GM23338 (cell line): ENCODE results near the gene SEC14L3. TPM values are rescaled to one million over a fixed set of nuclear protein-coding genes. Genes with fewer than 3 reads are reported as not detected.

Experiments
- ATAC-seq: fragments of 200-7000 bp; cut with Tn5 transposase; 3 replicates; pipeline ENCODE4 v1.9.1; 2020
- DNase-seq: peaks from one replicate; pipeline ENCODE4 v3.0.0-alpha.2; 2015; ENCODE audit warnings: low spot score
- H2AFZ ChIP-seq: fragments of 200-600 bp; sonication (generic); 2 replicates; pipeline ENCODE4 v1.8.0; 2016; ENCODE audit warnings: antibody characterized with exemption, mild to moderate bottlenecking, moderate library complexity
- H3F3A ChIP-seq: fragments of 200-600 bp; sonication (generic); replicated peaks from 2 replicates; pipeline ENCODE4 v1.8.0; 2017; ENCODE audit warnings: antibody characterized with exemption, mixed run types, low read depth
- H3K27ac ChIP-seq: fragments of 200-600 bp; sonication (generic); 2 replicates; pipeline ENCODE4 v1.6.1; 2016; ENCODE audit warnings: low read depth
- H3K27me3 ChIP-seq: fragments of 200-600 bp; sonication (generic); 2 replicates; pipeline ENCODE4 v1.8.0; 2016; ENCODE audit warnings: mild to moderate bottlenecking, mixed run types, moderate library complexity; ENCODE audit not compliant: insufficient read depth
- H3K36me3 ChIP-seq: fragments of 200-600 bp; sonication (generic); 2 replicates; pipeline ENCODE4 v1.8.0; 2016; ENCODE audit warnings: mild to moderate bottlenecking; ENCODE audit not compliant: insufficient read depth
- H3K4me1 ChIP-seq: fragments of 200-600 bp; sonication (generic); 2 replicates; pipeline ENCODE4 v1.8.0; 2016; ENCODE audit warnings: mild to moderate bottlenecking, moderate library complexity; ENCODE audit not compliant: insufficient read depth
- H3K4me2 ChIP-seq: fragments of 200-600 bp; sonication (generic); 2 replicates; pipeline ENCODE4 v1.7.1; 2017; ENCODE audit warnings: mixed run types
- H3K4me3 ChIP-seq: fragments of 200-600 bp; sonication (generic); 2 replicates; pipeline ENCODE4 v1.6.1; 2016; ENCODE audit warnings: mixed run types
- H3K79me2 ChIP-seq: fragments of 200-600 bp; sonication (generic); replicated peaks from 2 replicates; pipeline ENCODE4 v1.8.0; 2017; ENCODE audit warnings: mild to moderate bottlenecking; ENCODE audit not compliant: insufficient read depth
- H3K9me2 ChIP-seq: fragments of 200-600 bp; sonication (generic); 2 replicates; pipeline ENCODE4 v1.8.0; 2017; ENCODE audit not compliant: insufficient read depth
- H4K20me1 ChIP-seq: fragments of 200-600 bp; sonication (generic); replicated peaks from 2 replicates; pipeline ENCODE4 v1.8.0; 2017; ENCODE audit warnings: mild to moderate bottlenecking; ENCODE audit not compliant: insufficient read depth
- H3K27ac Mint-ChIP-seq: 2 replicates; pipeline ENCODE4 v1.8.0; 2020; ENCODE audit warnings: inconsistent platforms, mild to moderate bottlenecking, moderate library complexity, mixed read lengths
- H3K27me3 Mint-ChIP-seq: 3 replicates; pipeline ENCODE4 v1.8.0; 2022; ENCODE audit warnings: low read depth, mild to moderate bottlenecking, moderate library complexity, mixed read lengths, inconsistent platforms; ENCODE audit not compliant: insufficient read depth, poor library complexity
- H3K36me3 Mint-ChIP-seq: 3 replicates; pipeline ENCODE4 v1.8.0; 2021; ENCODE audit warnings: low read depth, mild to moderate bottlenecking, inconsistent platforms, moderate library complexity, mixed read lengths
- H3K4me1 Mint-ChIP-seq: 3 replicates; pipeline ENCODE4 v1.8.0; 2020; ENCODE audit warnings: mild to moderate bottlenecking, inconsistent platforms, mixed read lengths
- H3K4me3 Mint-ChIP-seq: 3 replicates; pipeline ENCODE4 v1.8.0; 2021; ENCODE audit warnings: moderate library complexity, mild to moderate bottlenecking, inconsistent platforms, mixed read lengths
- H3K9me3 Mint-ChIP-seq: 3 replicates; pipeline ENCODE4 v1.8.0; 2020; ENCODE audit warnings: moderate library complexity, mild to moderate bottlenecking, inconsistent platforms, mixed read lengths
- CREB1 ChIP-seq: fragments of 250-450 bp; sonication (Bioruptor Pico); IDR thresholded peaks from 2 replicates; pipeline ENCODE4 v1.5.0; 2020; ENCODE audit warnings: low read depth, mild to moderate bottlenecking, moderate library complexity
- CTCF ChIP-seq, 2 experiments: fragments of 200-600 bp in 1 of 2; sonication (generic) in 1 of 2; conservative IDR thresholded peaks; 2 replicates each; pipeline versions ENCODE4 v1.5.1 to v1.6.1; 2016 to 2017; ENCODE audit warnings: antibody characterized with exemption in 2 of 2, low read depth in 2 of 2, mild to moderate bottlenecking in 2 of 2, moderate library complexity in 1 of 2
- EZH2 ChIP-seq: fragments of 200-600 bp; sonication (generic); IDR thresholded peaks from one replicate; pipeline ENCODE4 v1.8.0; 2017; ENCODE audit warnings: antibody characterized with exemption, mild to moderate bottlenecking, low read depth; ENCODE audit not compliant: unreplicated experiment
- EZH2phosphoT487 ChIP-seq: fragments of 200-600 bp; sonication (generic); IDR thresholded peaks from one replicate; pipeline ENCODE4 v1.8.1; 2018; ENCODE audit warnings: antibody characterized with exemption; ENCODE audit not compliant: unreplicated experiment
- JUNB ChIP-seq: IDR thresholded peaks from one replicate; pipeline ENCODE4 v1.6.1; 2016; ENCODE audit warnings: antibody characterized with exemption; ENCODE audit not compliant: unreplicated experiment
- NANOG ChIP-seq: IDR thresholded peaks from 2 replicates; pipeline ENCODE4 v1.6.1; 2016; ENCODE audit warnings: antibody characterized with exemption, borderline replicate concordance
- POLR2AphosphoS5 ChIP-seq: IDR thresholded peaks from 2 replicates; pipeline ENCODE4 v1.6.1; 2016; ENCODE audit warnings: antibody characterized with exemption, low read depth
- ZNF114 ChIP-seq: fragments of 250-450 bp; sonication (Bioruptor Pico); IDR thresholded peaks from 2 replicates; pipeline ENCODE4 v1.5.0; 2020; ENCODE audit warnings: mild to moderate bottlenecking, moderate library complexity
- ZNF331 ChIP-seq: fragments of 250-450 bp; sonication (Bioruptor Pico); IDR thresholded peaks from 2 replicates; pipeline ENCODE4 v1.5.0; 2020; ENCODE audit warnings: low read depth, mild to moderate bottlenecking, moderate library complexity
- polyA plus RNA-seq: library from polyadenylated mRNA; unstranded; fragments of >200 nt; fragmentation: Nextera tagmentation; extraction: Ambion mirVana; gene quantifications from 2 replicates; pipeline ENCODE4 v1.2.1, GENCODE V29; 2016
- total RNA-seq: library from RNA; depleted of rRNA; stranded (reverse); fragments of >200 nt; shearing (Covaris generic); gene quantifications from 2 replicates; pipeline ENCODE4 v1.2.3, GENCODE V29; 2014
- TF ChIP-seq, protein P1 (sequence below): IDR thresholded peaks from 2 replicates; pipeline ENCODE4 v1.6.1; 2016; ENCODE audit warnings: antibody characterized with exemption
- TF ChIP-seq, protein P2 (sequence below): IDR thresholded peaks from one replicate; pipeline ENCODE4 v1.6.1; 2018; ENCODE audit warnings: antibody characterized with exemption; ENCODE audit not compliant: unreplicated experiment

SEC14L3 gene
- total and polyA plus RNA-seq, 2 experiments from 2014 or later, result not detected

DNA sequence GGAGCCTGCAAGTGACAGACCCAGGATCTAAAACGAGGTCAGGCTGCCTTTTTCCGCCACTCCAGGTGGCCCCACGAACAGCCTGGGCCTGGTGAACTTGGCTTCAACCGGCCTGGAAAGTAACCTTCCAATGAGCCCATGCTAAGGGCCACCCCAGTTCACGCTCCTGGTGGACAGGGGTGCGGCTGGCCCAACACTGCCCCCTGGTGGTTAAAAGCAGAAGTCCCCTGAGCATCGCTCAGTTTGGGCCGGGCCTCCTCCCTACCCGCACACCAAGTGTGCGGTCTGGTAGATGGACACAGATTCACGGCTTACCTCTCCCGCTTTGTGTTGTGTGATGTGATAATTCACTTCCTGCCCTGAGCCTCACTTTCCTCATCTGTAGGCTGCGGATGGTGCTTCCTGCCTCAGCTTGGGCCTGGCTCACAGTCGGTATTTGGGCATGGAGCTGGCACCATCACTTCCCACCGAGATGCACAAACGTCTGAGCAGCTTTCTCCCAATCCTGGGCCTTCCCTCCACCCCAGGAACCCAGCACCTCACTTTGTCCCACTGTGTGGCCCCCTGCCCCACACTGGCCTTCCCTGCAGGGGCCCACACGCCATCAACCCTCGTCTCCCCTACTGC is 13.7 kb upstream of the SEC14L3 start:
- no peaks in the 10 kb centered on the region for H4K20me1 ChIP-seq
- H3K4me1 ChIP-seq, result no peaks in the 10 kb centered on the region
- ATAC-seq (peak; percentile 99), DNase-seq (peak; percentile 79)
- TF ChIP-seq CTCF (conservative IDR thresholded peaks at IDR 0.05; ENCODE audit: low read depth in 2 of 2) (peak; percentile 86 to 98), EZH2phosphoT487 (no peak)
- Mint-ChIP-seq H3K9me3 (no peaks in the 10 kb centered on the region), H3K27me3 (peaks cover 6% of the 10 kb centered on the region), H3K4me3 (no peak overlapping the region), H3K36me3 (no peaks in the 10 kb centered on the region), H3K4me1 (peaks cover 3% of the 10 kb centered on the region; the same call in 2 of the 3 replicates), H3K27ac (no peak overlapping the region)
- H3K9me2 ChIP-seq, result no peaks in the 10 kb centered on the region
- H3K36me3 ChIP-seq, result no peaks in the 10 kb centered on the region
- H3F3A ChIP-seq, result no peaks in the 10 kb centered on the region
- no peak overlapping the region for H3K4me3 ChIP-seq
- no peaks in the 10 kb centered on the region for H3K27me3 ChIP-seq
- H3K27ac ChIP-seq, result no peak overlapping the region
- H2AFZ ChIP-seq, result 0 out of 2 replicates have a peak overlapping the region, but pooled peaks have one; percentile 84
- H3K4me2 ChIP-seq, result no peak overlapping the region
- H3K79me2 ChIP-seq, result no peaks in the 10 kb centered on the region

GRCh38 chr22:30483169-30483568 is 11.4 kb upstream of the SEC14L3 start:
- H3K27me3 ChIP-seq, result no peaks in the 10 kb centered on the region
- ATAC-seq, result no peak
- H4K20me1 ChIP-seq, result no peaks in the 10 kb centered on the region
- H3K27me3 Mint-ChIP-seq, result peaks cover 3% of the 10 kb centered on the region
- TF ChIP-seq CREB1 (no peak), NANOG (no peak)
- H3K4me3 ChIP-seq, result no peak overlapping the region
- no peaks in the 10 kb centered on the region for H3K9me2 ChIP-seq
- H3F3A ChIP-seq, result no peaks in the 10 kb centered on the region
- no peak overlapping the region for H3K4me2 ChIP-seq
- no peaks in the 10 kb centered on the region for H3K79me2 ChIP-seq
- H3K36me3 ChIP-seq, result no peaks in the 10 kb centered on the region
- H3K27ac ChIP-seq, result no peak overlapping the region
- H3K36me3 Mint-ChIP-seq, result no peaks in the 10 kb centered on the region
- no peak for DNase-seq
- H3K27ac Mint-ChIP-seq, result no peak overlapping the region
- no peak overlapping the region for H3K4me3 Mint-ChIP-seq
- H3K9me3 Mint-ChIP-seq, result no peaks in the 10 kb centered on the region; the same call in 2 of the 3 replicates
- H3K4me1 ChIP-seq, result no peaks in the 10 kb centered on the region
- H2AFZ ChIP-seq, result no peak overlapping the region
- H3K4me1 Mint-ChIP-seq, result peaks cover under 1% of the 10 kb centered on the region; the same call in 2 of the 3 replicates

DNA sequence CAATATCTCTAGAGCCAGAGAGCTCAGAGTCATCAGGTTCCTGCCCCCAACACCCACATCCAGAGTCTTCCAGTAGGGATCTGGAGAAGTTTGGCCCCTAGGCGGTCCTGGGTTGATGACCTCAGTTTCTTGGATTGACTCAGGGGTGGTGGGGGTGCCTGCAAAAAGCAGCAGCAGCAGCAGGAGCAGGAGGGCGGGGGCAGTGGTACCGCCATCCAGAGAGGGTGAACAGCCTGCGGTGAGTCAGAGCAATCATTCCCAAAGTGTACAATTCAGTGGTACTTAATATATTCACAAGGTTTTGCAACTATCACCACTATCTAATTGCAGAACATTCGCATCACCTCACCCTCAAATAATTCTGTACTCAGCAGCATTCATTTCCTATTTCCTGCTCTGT is 9.9 kb upstream of the SEC14L3 start:
- Mint-ChIP-seq H3K4me3 (no peak overlapping the region), H3K9me3 (no peaks in the 10 kb centered on the region; the same call in 2 of the 3 replicates), H3K27me3 (peaks cover 3% of the 10 kb centered on the region), H3K4me1 (peaks cover 4% of the 10 kb centered on the region; the same call in 1 of the 3 replicates), H3K36me3 (no peaks in the 10 kb centered on the region), H3K27ac (no peak overlapping the region)
- Histone ChIP-seq H3F3A (no peaks in the 10 kb centered on the region), H2AFZ (no peak overlapping the region), H3K36me3 (no peaks in the 10 kb centered on the region), H3K27ac (no peak overlapping the region), H3K79me2 (no peaks in the 10 kb centered on the region), H3K9me2 (no peaks in the 10 kb centered on the region), H3K4me3 (no peak overlapping the region), H3K4me2 (no peak overlapping the region), H3K4me1 (no peaks in the 10 kb centered on the region), H3K27me3 (no peaks in the 10 kb centered on the region), H4K20me1 (no peaks in the 10 kb centered on the region)
- no peak for ATAC-seq
- no peak for DNase-seq
- TF ChIP-seq ZNF331 (CRISPR knock-in tag) (no peak), JUNB (no peak), CREB1 (no peak), NANOG (no peak), ZNF114 (no peak), EZH2phosphoT487 (no peak), POLR2AphosphoS5 (no peak), EZH2 (no peak)
- TF ChIP-seq, protein P1, sequence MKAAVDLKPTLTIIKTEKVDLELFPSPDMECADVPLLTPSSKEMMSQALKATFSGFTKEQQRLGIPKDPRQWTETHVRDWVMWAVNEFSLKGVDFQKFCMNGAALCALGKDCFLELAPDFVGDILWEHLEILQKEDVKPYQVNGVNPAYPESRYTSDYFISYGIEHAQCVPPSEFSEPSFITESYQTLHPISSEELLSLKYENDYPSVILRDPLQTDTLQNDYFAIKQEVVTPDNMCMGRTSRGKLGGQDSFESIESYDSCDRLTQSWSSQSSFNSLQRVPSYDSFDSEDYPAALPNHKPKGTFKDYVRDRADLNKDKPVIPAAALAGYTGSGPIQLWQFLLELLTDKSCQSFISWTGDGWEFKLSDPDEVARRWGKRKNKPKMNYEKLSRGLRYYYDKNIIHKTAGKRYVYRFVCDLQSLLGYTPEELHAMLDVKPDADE, result no peak
- TF ChIP-seq, protein P2, sequence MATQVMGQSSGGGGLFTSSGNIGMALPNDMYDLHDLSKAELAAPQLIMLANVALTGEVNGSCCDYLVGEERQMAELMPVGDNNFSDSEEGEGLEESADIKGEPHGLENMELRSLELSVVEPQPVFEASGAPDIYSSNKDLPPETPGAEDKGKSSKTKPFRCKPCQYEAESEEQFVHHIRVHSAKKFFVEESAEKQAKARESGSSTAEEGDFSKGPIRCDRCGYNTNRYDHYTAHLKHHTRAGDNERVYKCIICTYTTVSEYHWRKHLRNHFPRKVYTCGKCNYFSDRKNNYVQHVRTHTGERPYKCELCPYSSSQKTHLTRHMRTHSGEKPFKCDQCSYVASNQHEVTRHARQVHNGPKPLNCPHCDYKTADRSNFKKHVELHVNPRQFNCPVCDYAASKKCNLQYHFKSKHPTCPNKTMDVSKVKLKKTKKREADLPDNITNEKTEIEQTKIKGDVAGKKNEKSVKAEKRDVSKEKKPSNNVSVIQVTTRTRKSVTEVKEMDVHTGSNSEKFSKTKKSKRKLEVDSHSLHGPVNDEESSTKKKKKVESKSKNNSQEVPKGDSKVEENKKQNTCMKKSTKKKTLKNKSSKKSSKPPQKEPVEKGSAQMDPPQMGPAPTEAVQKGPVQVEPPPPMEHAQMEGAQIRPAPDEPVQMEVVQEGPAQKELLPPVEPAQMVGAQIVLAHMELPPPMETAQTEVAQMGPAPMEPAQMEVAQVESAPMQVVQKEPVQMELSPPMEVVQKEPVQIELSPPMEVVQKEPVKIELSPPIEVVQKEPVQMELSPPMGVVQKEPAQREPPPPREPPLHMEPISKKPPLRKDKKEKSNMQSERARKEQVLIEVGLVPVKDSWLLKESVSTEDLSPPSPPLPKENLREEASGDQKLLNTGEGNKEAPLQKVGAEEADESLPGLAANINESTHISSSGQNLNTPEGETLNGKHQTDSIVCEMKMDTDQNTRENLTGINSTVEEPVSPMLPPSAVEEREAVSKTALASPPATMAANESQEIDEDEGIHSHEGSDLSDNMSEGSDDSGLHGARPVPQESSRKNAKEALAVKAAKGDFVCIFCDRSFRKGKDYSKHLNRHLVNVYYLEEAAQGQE, result no peak
